Right lobe of liver (tissue), 6 donors: ENCODE data around the gene ZDHHC1. TPM values are rescaled to one million over a fixed set of nuclear protein-coding genes. Genes with fewer than 3 reads are reported as not detected.
A peak's percentile ranks its signal among the peaks of the same experiment; 100 is the strongest.

Experiments used
- ATAC-seq, 4 donors: fragments of 200-7000 bp; cut with Tn5 transposase; one replicate each; pipeline ENCODE4 v1.9.1; 2020; ENCODE audit warnings: mild to moderate bottlenecking in 4 of 4, moderate library complexity in 4 of 4
- DNase-seq, 3 donors: peaks; one replicate each; pipeline ENCODE4 v3.0.0-alpha.2; 2020
- H3K27ac ChIP-seq, 3 donors: fragments of 200-600 bp; one replicate each; pipeline ENCODE4 v1.8.0; 2022
- H3K27me3 ChIP-seq, 2 donors: fragments of 200-600 bp; one replicate each; pipeline ENCODE4 v1.8.0; 2022
- H3K36me3 ChIP-seq, 4 donors: fragments of 200-600 bp; sonication (generic) in 1 of 4; one replicate each; pipeline versions ENCODE4 v1.5.1 to v1.8.0; 2017 to 2022; ENCODE audit warnings: control low read depth in 1 of 4
- H3K4me1 ChIP-seq, 4 donors: fragments of 200-600 bp; sonication (generic) in 1 of 4; one replicate each; pipeline versions ENCODE4 v1.5.1 to v1.8.0; 2017 to 2022; ENCODE audit warnings: control low read depth in 1 of 4
- H3K4me3 ChIP-seq, 3 donors: fragments of 200-600 bp; one replicate each; pipeline ENCODE4 v1.8.0; 2022
- H3K9me3 ChIP-seq, 4 donors: fragments of 200-600 bp; sonication (generic) in 1 of 4; one replicate each; pipeline versions ENCODE4 v1.5.1 to v1.8.0; 2017 to 2022; ENCODE audit warnings: control low read depth in 1 of 4
- POLR2A ChIP-seq: fragments of 450-650 bp; IDR thresholded peaks from one replicate; pipeline ENCODE4 v1.6.1; 2017; ENCODE audit warnings: antibody characterized with exemption, mild to moderate bottlenecking
- WGBS: methylation state at CpG from one replicate; pipeline ENCODE4 v1.1.6; 2018; ENCODE audit warnings: low coverage, low lambda C conversion rate; ENCODE audit not compliant: insufficient coverage; ENCODE audit errors: missing lambda C conversion rate; 5-methylcytosine and 5-hydroxymethylcytosine counted together
- intact Hi-C, 2 donors: fragments of 100-400 bp; cut with DNase I; formaldehyde crosslinking; loops; one replicate each; pipeline versions ENCODE4 v1.11.2 to v1.14.1; 2022
- total RNA-seq, 6 experiments: library from RNA; depleted of rRNA in 2 of 6; stranded (reverse); fragments of >200 nt in 2 of 6; fragmentation: NEBNext Ultra II Directional in 3 of 6; extraction: Animal tissue kit (Norgen Biotek cat#: 25700) in 3 of 6; gene quantifications; one replicate each; pipeline versions ENCODE4 v1.1.0 to v1.2.4, GENCODE V29; 2016 to 2023
- TF ChIP-seq, protein P1 (sequence below), 4 donors: fragments of 200-600 bp in 3 of 4; fragments of 450-650 bp in 1 of 4; IDR thresholded peaks; one replicate each; pipeline versions ENCODE4 v1.5.1 to v1.8.0; 2016 to 2022; ENCODE audit warnings: antibody characterized with exemption in 4 of 4, mild to moderate bottlenecking in 2 of 4
- donor health status: DM: no; HTN: yes; CAD: no.
- donor health status: DM: no; HTN: no; CAD: no.
- donor health status: DM: no; HTN: no; CAD: no.
- donor health status: DM: no; HTN: yes; CAD: no.
- donor health status: DM: no; HTN: yes; CAD: no.

Gene ZDHHC1
- total RNA-seq, 6 experiments from 2014 or later = 1.2 to 4.0 (median 1.8) TPM

DNA sequence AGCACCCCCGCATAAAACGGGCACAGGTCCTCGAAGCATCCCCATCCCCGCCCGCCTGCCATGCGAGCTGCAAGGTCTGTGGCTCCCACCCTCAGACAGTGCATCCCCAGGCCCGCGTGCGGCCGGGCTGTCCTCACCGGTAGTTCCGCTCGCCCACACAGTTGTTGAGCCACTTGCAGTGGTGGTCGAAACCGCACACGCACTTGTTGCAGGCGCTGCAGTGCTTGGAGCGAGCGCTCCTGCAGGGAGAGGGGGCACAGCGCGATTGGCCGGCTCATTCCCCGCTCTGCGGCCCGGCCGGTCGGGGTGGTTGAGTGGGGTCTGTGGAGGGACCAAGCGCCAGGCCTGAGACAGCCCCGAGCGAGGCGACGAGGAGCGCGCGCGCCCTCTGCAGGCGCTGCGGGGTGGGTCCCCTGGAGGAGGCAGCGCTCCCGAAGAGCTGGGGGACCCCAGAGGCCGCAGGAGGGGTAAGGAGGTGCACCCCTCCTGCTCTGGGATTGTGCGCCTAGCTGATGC is 17.0 kb downstream of the ZDHHC1 start:
- no peaks in the 10 kb centered on the region for H3K36me3 ChIP-seq
- WGBS = 8% methylated on average over 5 of the region's 42 CpGs
- DNase-seq (peak in 1 of 3 donors; percentile 54), ATAC-seq (peak; percentile 45 to 56 (median 52))
- no peak overlapping the region for H3K4me3 ChIP-seq
- H3K27me3 ChIP-seq = no peaks in the 10 kb centered on the region
- intact Hi-C loops = loop anchor here in 1 of 2 donors (10.0 kb wide), 1 partner anchor 144 kb away; no protein-coding TSS in a partner anchor
- TF ChIP-seq, protein P1, sequence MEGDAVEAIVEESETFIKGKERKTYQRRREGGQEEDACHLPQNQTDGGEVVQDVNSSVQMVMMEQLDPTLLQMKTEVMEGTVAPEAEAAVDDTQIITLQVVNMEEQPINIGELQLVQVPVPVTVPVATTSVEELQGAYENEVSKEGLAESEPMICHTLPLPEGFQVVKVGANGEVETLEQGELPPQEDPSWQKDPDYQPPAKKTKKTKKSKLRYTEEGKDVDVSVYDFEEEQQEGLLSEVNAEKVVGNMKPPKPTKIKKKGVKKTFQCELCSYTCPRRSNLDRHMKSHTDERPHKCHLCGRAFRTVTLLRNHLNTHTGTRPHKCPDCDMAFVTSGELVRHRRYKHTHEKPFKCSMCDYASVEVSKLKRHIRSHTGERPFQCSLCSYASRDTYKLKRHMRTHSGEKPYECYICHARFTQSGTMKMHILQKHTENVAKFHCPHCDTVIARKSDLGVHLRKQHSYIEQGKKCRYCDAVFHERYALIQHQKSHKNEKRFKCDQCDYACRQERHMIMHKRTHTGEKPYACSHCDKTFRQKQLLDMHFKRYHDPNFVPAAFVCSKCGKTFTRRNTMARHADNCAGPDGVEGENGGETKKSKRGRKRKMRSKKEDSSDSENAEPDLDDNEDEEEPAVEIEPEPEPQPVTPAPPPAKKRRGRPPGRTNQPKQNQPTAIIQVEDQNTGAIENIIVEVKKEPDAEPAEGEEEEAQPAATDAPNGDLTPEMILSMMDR (IDR thresholded peaks at IDR 0.05) = peak; percentile 49 to 67 (median 54)
- no peak for TF ChIP-seq POLR2A
- no peak overlapping the region for H3K27ac ChIP-seq
- peaks cover 0 to 3% (median 0%) of the 10 kb centered on the region in 4 donors for H3K4me1 ChIP-seq
- H3K9me3 ChIP-seq = no peaks in the 10 kb centered on the region

- Histone ChIP-seq H3K27me3 (no peaks in the 10 kb centered on the region), H3K4me3 (no peak overlapping the region), H3K9me3 (no peaks in the 10 kb centered on the region), H3K4me1 (peaks cover 0 to 3% (median 0%) of the 10 kb centered on the region in 4 donors), H3K36me3 (no peaks in the 10 kb centered on the region), H3K27ac (no peak overlapping the region)
- no peak for TF ChIP-seq POLR2A
- TF ChIP-seq, protein P1 (IDR thresholded peaks at IDR 0.05) = no peak
- DNase-seq (peak in 1 of 3 donors; percentile 46), ATAC-seq (no peak)
- intact Hi-C loops = loop anchor here in 1 of 2 donors (10.0 kb wide), 1 partner anchor 144 kb away; no protein-coding TSS in a partner anchor
- WGBS = 84% methylated on average over 9 of the region's 19 CpGs
These were observed 17.6 kb downstream of the ZDHHC1 start for GRCh38 chr16:67398546-67399217.

- 82% methylated on average over 4 of the region's 22 CpGs for WGBS
These were observed 18.3 kb downstream of the ZDHHC1 start for GRCh38 chr16:67397812-67398545.

More at GRCh38 chr16:67397812-67398545, 18.3 kb downstream of the ZDHHC1 start:
- intact Hi-C loops = loop anchor here in 1 of 2 donors (10.0 kb wide), 1 partner anchor 143 kb away; no protein-coding TSS in a partner anchor
- no peak for ATAC-seq
- peak in 1 of 3 donors; percentile 49 for DNase-seq
- no peaks in the 10 kb centered on the region for H3K27me3 ChIP-seq
- peaks cover 0 to 8% (median 0%) of the 10 kb centered on the region in 4 donors for H3K4me1 ChIP-seq
- H3K9me3 ChIP-seq = no peaks in the 10 kb centered on the region
- no peak overlapping the region for H3K4me3 ChIP-seq
- no peaks in the 10 kb centered on the region for H3K36me3 ChIP-seq
- TF ChIP-seq, protein P1 (IDR thresholded peaks at IDR 0.05) = no peak
- TF ChIP-seq POLR2A = no peak
- no peak overlapping the region for H3K27ac ChIP-seq
